ENCODE results near the gene METTL17.
A peak's percentile ranks its signal among the peaks of the same experiment; 100 is the strongest.

The METTL17 gene

GRCh38 chr14:21014761-21015190 is 25.0 kb downstream of the METTL17 start:
- Histone ChIP-seq H3K27me3 (replicated peaks) (no peaks in the 10 kb centered on the region), H3K36me3 (replicated peaks) (no peaks in the 10 kb centered on the region), H3K4me3 (ENCODE audit: low read depth, low read length) (no peak overlapping the region), H3K27ac (no peak overlapping the region)
- peak; percentile 90 for TF ChIP-seq CTCF (IDR thresholded peaks at IDR 0.05; ENCODE audit: low read depth, low read length, missing control alignments)
- peak; percentile 80 for DNase-seq
- in situ Hi-C loops (cut with HindIII; ENCODE audit: low pct_ligation_motif_present, low sequenced_read_pairs), result no loop called here

- TF ChIP-seq CTCF (IDR thresholded peaks at IDR 0.05; ENCODE audit: low read depth, low read length, missing control alignments), result no peak
- Histone ChIP-seq H3K4me3 (ENCODE audit: low read depth, low read length) (no peak overlapping the region), H3K27ac (no peak overlapping the region), H3K36me3 (replicated peaks) (no peaks in the 10 kb centered on the region), H3K27me3 (replicated peaks) (no peaks in the 10 kb centered on the region)
- in situ Hi-C loops (cut with HindIII; ENCODE audit: low pct_ligation_motif_present, low sequenced_read_pairs), result no loop called here
- no peak for DNase-seq
These were observed 25.5 kb downstream of the METTL17 start for GRCh38 chr14:21015312-21015711.

- peaks cover 2% of the 10 kb centered on the region for H3K27me3 ChIP-seq (replicated peaks)
- DNase-seq, result no peak
- H3K36me3 ChIP-seq (replicated peaks), result no peaks in the 10 kb centered on the region
- no peak overlapping the region for H3K4me3 ChIP-seq (ENCODE audit: low read depth, low read length)
- in situ Hi-C loops (cut with HindIII; ENCODE audit: low pct_ligation_motif_present, low sequenced_read_pairs), result no loop called here
- H3K27ac ChIP-seq, result no peak overlapping the region
- no peak for TF ChIP-seq CTCF (IDR thresholded peaks at IDR 0.05; ENCODE audit: low read depth, low read length, missing control alignments)
These were observed 26.8 kb downstream of the METTL17 start for GRCh38 chr14:21016413-21017190.

GRCh38 chr14:21017528-21018245 is 27.9 kb downstream of the METTL17 start:
- no peak for DNase-seq
- in situ Hi-C loops (cut with HindIII; ENCODE audit: low pct_ligation_motif_present, low sequenced_read_pairs), result no loop called here
- Histone ChIP-seq H3K27ac (no peak overlapping the region), H3K27me3 (replicated peaks) (peaks cover 7% of the 10 kb centered on the region), H3K36me3 (replicated peaks) (no peaks in the 10 kb centered on the region), H3K4me3 (ENCODE audit: low read depth, low read length) (no peak overlapping the region)
- no peak for TF ChIP-seq CTCF (IDR thresholded peaks at IDR 0.05; ENCODE audit: low read depth, low read length, missing control alignments)

- TF ChIP-seq CTCF (IDR thresholded peaks at IDR 0.05; ENCODE audit: low read depth, low read length, missing control alignments), result no peak
- Histone ChIP-seq H3K4me3 (ENCODE audit: low read depth, low read length) (no peak overlapping the region), H3K27me3 (replicated peaks) (peaks cover 8% of the 10 kb centered on the region), H3K27ac (no peak overlapping the region), H3K36me3 (replicated peaks) (no peaks in the 10 kb centered on the region)
- in situ Hi-C loops (cut with HindIII; ENCODE audit: low pct_ligation_motif_present, low sequenced_read_pairs), result no loop called here
- no peak for DNase-seq
These were observed 28.5 kb downstream of the METTL17 start for GRCh38 chr14:21018286-21018685.

Measured in brain microvascular endothelial cell (primary cell).